Activated T-cell treated with anti-CD3 and anti-CD28 coated beads, Interleukin-2, amount 50 U/mL, for 4 hours (primary cell): ENCODE data around the gene QARS1. TPM values are rescaled to one million over a fixed set of nuclear protein-coding genes. Genes with fewer than 3 reads are reported as not detected.

Experiments
- ATAC-seq, 2 donors: fragments of 200-7000 bp; cut with Tn5 transposase; one replicate each; pipeline ENCODE4 v1.10.0; 2021
- DNase-seq: peaks from one replicate; pipeline ENCODE4 v3.0.0-alpha.2; 2020
- H3K27me3 Mint-ChIP-seq: one replicate; pipeline ENCODE4 v1.8.0; 2021; ENCODE audit warnings: low read depth, mixed read lengths
- H3K36me3 Mint-ChIP-seq: one replicate; pipeline ENCODE4 v1.8.0; 2022; ENCODE audit warnings: mixed read lengths; ENCODE audit not compliant: insufficient read depth
- H3K4me1 Mint-ChIP-seq: one replicate; pipeline ENCODE4 v1.8.0; 2021; ENCODE audit warnings: low read depth, mixed read lengths
- H3K4me3 Mint-ChIP-seq: one replicate; pipeline ENCODE4 v1.8.0; 2021; ENCODE audit warnings: mild to moderate bottlenecking, moderate library complexity, mixed read lengths
- H3K9me3 Mint-ChIP-seq: one replicate; pipeline ENCODE4 v1.8.0; 2021; ENCODE audit warnings: mixed read lengths
- total RNA-seq, 3 donors: library from RNA; stranded (reverse); gene quantifications; one replicate each; pipeline ENCODE4 v1.2.1, GENCODE V29; 2021

Gene QARS1
- 100 to 1,000 TPM; 216 to 228 (median 228) TPM for total RNA-seq

DNA sequence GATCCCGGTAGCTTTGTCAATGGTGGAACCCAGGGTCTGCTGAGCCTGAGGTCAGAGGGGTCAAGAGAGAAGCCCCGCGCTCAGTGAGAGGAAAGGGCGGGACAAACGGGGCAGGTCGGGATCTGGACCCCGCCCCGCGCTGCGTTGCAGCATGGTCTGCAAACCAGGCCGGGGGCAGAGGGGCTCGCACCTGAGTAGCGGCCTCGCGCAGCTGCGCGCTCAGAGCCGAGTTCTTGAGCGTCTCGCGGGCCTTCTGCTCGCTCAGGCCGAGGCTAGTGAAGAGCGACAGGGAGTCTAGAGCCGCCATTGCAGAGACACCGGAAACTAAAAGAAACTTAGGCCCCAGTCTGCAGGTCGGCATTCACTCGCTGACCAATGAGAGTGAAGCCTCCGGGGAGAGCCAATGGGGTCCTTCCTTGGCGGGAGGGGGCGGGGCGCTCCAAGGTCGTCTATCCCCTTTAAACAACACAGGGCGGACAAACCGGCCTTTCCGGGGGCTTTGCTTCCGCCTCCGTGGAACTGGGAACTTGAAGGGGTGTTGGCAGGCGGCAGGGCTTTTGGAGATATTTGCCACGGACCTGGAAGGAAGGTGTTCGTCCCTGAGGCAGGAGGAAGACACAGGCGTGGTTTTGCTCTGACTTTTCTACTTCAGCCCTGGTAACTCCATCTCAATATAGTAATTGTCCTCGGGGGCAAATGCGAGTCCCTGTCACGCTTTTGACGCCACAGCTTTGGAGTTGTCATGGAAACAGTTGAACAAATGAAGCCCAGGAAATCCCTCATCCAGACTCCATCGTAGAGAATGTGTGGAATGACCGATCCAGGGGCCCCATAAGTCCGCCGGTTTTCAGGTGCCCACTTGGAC lies at the start of gene QARS1:
QARS1 (minus strand) TSS at position 331 of the 865 bp plus-strand sequence; CDS start at position 307, 24 bp downstream.
- Mint-ChIP-seq H3K9me3 (no peaks in the 10 kb centered on the region), H3K27me3 (no peaks in the 10 kb centered on the region), H3K4me1 (peaks cover 29% of the 10 kb centered on the region), H3K4me3 (peak within 1 kb of the TSS; percentile 98), H3K36me3 (peaks cover 22% of the 10 kb centered on the region)
- peak; percentile 98 to 99 for ATAC-seq
- peak; percentile 79 for DNase-seq

DNA sequence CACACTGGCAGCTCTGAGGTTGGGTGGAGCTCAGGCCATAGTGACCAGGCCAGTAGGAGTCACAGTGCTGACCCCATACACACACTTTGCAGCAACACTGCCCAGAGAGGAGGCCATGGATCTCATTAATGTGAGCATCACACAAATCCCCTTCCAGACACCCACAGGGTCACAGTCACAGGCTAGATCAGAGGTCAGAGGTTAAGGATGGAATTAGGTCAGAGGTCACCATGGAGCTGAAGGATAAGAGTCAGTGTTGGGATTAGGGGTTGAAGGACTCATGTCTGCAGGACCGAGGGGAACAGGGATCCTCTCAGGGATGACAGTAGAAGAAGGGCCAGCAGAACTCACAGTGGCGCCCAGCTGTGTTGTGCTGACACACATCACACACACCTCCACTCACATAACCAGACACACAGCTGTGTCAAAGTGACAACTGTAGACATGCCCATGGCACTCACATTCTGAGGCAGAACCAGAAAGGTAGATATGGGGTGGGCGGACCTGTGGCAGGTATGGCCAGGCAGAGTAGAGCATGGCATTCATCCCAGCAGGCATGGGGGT lies 48.9 kb upstream of the QARS1 start:
- Mint-ChIP-seq H3K36me3 (no peaks in the 10 kb centered on the region), H3K4me3 (no peak overlapping the region), H3K27me3 (no peaks in the 10 kb centered on the region), H3K4me1 (no peaks in the 10 kb centered on the region), H3K9me3 (no peaks in the 10 kb centered on the region)
- ATAC-seq (no peak), DNase-seq (no peak)

DNA sequence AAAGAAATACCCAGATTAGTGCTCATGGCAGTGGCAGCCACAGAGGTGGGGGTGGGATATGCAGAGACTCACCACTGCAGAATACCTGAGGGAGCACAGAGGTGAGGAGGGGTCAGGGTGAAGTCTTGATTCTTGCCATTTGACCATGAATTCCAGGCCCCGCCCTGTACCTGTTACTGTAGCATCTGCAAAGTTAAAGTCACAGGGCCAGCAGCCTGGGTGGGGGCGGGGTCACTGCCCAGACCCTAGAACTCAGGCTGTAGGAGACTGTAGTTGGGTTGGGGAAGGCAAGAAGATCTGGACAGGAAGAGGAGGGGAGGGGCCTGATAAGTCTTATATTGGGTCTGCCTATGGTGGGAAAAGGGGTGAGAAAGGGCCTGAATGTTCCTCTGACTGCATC lies 47.1 kb upstream of the QARS1 start:
- Mint-ChIP-seq H3K36me3 (no peaks in the 10 kb centered on the region), H3K4me3 (no peak overlapping the region), H3K9me3 (no peaks in the 10 kb centered on the region), H3K27me3 (no peaks in the 10 kb centered on the region), H3K4me1 (no peaks in the 10 kb centered on the region)
- DNase-seq, result no peak
- ATAC-seq, result no peak

DNA sequence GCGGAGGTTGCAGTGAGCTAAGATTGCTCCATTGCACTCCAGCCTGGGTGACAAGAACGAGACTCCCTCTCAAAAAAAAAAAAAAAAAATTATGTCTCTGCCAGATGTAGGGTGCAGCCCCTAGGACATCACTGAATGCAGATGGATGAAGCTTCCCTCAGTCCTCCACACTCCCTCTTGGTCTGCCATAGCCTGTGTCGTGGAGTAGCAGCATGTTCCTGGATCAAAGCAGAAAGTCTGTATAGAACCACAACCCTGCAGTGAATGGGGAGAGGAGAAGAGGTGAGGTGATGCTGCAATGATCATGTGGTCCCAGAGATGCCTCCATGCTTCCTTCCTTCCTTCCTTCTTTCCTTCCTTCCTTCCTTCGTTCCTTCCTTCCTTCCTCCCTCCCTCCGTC lies 43.6 kb upstream of the QARS1 start:
- Mint-ChIP-seq H3K9me3 (no peaks in the 10 kb centered on the region), H3K4me3 (no peak overlapping the region), H3K27me3 (no peaks in the 10 kb centered on the region), H3K36me3 (no peaks in the 10 kb centered on the region), H3K4me1 (no peaks in the 10 kb centered on the region)
- no peak for ATAC-seq
- no peak for DNase-seq

DNA sequence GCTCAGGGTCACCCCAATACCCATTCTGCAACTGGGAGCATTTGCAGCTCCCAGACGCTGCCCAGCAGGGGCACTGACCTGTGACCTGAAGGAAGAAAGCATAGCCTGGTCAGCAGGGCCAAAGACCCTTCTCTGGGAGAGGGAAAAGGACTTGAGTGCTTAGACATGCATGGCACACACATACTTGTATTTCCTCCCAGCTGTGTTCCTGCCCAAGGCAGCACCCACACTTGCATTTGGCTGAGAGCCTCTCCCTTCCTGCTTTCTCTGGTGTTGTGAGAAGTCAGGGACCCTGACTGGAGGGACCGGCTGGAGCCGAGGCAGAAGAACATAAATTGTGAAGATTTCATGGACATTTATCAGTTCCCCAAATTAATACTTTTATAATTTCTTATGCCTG lies 35.5 kb upstream of the QARS1 start:
- no peaks in the 10 kb centered on the region for H3K9me3 Mint-ChIP-seq
- H3K4me1 Mint-ChIP-seq, result no peaks in the 10 kb centered on the region
- H3K4me3 Mint-ChIP-seq, result no peak overlapping the region
- ATAC-seq (no peak), DNase-seq (no peak)
- peaks cover 17% of the 10 kb centered on the region for H3K27me3 Mint-ChIP-seq
- no peaks in the 10 kb centered on the region for H3K36me3 Mint-ChIP-seq

DNA sequence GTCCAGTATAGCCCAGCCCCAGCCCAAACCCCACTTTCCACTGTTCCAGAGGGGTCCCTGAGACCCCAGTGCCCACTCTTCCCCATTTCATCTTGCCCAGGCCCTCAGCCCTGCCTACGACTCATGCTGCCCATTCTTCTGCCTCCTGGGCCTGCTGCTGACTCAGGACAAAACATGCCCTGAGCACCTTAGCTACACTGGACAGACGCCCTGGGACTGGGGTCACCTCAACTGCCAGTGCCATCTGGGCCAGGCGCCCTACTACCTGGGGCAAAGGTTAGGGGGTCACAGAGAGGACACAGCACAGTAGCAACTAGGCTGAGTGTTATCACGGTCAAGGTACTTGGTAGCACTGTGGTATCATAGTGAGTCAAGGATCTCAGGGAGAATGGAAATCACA lies 30.9 kb upstream of the QARS1 start:
- ATAC-seq (no peak), DNase-seq (no peak)
- peaks cover 37% of the 10 kb centered on the region for H3K27me3 Mint-ChIP-seq
- no peaks in the 10 kb centered on the region for H3K4me1 Mint-ChIP-seq
- no peaks in the 10 kb centered on the region for H3K36me3 Mint-ChIP-seq
- H3K4me3 Mint-ChIP-seq, result no peak overlapping the region
- H3K9me3 Mint-ChIP-seq, result no peaks in the 10 kb centered on the region

DNA sequence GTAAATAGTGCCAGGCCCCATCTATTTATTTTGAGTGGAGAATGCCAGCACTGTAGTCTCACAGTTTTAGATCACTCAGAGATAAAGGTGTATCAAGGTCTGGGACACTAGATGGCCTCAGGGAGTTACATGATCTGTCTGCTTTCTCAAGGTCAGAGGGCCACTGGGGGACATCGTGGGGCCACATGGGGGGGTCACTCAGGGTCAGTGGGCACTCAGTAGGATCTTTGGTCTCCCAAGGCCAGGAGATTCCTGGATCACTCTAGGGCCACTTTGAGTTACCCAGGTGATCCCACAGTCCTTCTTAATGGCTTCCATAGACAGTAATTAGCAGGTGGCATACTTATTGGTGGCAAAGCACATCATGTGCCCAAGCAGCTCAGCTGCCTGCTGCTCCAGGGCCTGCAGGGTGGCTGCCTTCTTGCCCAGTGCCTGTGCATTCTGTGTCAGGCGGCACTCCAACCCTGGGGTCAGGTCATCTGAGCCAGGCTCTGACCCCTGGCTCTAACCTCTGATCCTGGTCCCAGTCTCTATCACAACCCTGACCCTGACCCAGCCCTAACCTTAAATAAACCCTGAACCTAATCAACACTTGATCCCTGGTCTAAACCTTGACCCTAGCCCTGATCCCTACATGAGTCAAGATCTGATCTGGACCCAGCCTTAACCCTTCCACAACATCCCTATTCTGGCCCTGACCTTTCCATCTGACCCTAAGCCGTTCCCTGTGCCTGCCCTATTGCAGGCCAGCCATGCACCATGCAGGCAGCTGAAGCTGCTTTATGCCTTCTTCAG lies 30.1 kb upstream of the QARS1 start:
- DNase-seq (no peak), ATAC-seq (no peak)
- no peaks in the 10 kb centered on the region for H3K36me3 Mint-ChIP-seq
- H3K27me3 Mint-ChIP-seq, result peaks cover 35% of the 10 kb centered on the region
- H3K4me3 Mint-ChIP-seq, result no peak overlapping the region
- no peaks in the 10 kb centered on the region for H3K9me3 Mint-ChIP-seq
- H3K4me1 Mint-ChIP-seq, result no peaks in the 10 kb centered on the region

DNA sequence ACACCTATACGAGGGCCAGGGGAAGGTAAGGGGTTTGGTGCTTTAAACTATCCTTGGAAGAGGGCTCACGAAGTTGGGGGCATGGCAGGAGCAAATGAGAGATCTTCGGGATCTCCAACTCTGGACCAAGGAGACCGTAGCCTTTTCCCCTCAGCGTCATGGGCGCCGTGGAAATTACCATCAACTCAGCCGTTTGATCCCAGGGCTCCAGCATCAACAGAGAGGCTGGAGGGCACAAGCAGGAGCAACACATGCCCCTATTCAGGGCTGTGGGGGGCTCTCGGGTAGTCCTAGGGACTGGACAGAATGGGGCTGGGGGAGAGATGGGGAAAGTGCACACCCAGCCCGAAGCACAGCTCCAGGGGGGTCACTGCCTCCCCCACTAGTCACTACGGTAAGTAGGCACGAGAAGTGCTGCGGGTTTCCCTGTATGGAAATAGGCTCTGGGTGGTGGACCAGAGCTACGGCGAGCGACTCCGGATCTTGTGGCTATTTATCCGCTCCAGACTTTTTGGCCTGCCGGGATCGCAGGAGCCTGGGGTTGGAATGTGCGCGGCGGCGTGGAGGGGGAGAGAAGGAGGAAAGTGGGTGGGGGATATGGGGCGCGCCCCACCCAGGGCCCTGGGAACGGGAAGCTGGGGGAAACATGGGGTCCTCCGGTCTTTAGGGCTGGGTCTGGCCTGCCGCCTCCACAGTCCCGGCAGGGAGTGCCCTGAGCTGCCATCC lies 28.8 kb upstream of the QARS1 start:
- H3K9me3 Mint-ChIP-seq, result no peaks in the 10 kb centered on the region
- peaks cover 35% of the 10 kb centered on the region for H3K27me3 Mint-ChIP-seq
- ATAC-seq (no peak), DNase-seq (no peak)
- H3K4me1 Mint-ChIP-seq, result no peaks in the 10 kb centered on the region
- no peak overlapping the region for H3K4me3 Mint-ChIP-seq
- no peaks in the 10 kb centered on the region for H3K36me3 Mint-ChIP-seq

DNA sequence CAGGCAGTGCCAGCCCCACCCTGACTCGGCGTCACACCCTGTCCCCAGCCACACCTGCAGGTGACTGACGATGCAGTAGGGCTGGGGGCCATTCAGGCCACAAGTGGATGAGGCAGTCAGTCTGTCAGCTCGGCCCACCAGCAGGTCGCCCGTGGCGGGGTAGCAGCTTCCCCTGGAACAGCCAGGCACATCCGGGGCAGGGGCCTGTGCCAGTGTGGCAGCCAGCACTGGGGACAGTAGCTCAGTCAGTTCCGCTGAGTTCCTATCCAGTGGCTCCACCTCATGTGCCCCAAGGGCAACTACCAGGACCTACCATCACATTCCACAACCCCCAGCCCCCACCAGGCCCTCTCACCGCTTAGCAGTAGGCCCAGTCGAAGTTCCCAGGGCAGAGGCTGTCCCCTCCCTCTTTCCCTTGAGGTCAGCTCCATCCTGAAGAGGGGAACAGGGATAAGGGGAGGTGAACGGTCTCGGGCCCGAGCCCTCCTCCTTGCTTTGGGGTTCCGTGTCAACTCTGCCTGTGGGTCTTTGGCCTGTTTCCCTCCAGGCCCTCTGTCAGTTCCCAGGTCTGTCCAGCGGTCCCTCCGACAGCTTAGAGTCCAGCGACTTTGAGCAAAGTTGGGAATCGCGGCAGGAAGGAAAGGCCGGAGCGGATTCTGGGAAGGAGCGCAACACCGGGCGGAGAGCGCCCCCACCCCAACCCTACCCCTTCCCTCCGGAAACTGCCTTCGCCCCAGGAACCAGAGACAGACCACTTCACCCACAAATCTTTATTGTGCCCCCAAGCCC lies 28.1 kb upstream of the QARS1 start, which contains the start of gene LAMB2:
LAMB2 (minus strand) TSS at position 614 of the 789 bp plus-strand sequence; CDS start at position 431, 183 bp downstream.
- DNase-seq, result no peak
- ATAC-seq, result no peak
- Mint-ChIP-seq H3K27me3 (peaks cover 33% of the 10 kb centered on the region), H3K9me3 (no peaks in the 10 kb centered on the region), H3K4me3 (no peak within 1 kb of the TSS), H3K36me3 (no peaks in the 10 kb centered on the region), H3K4me1 (no peaks in the 10 kb centered on the region)

DNA sequence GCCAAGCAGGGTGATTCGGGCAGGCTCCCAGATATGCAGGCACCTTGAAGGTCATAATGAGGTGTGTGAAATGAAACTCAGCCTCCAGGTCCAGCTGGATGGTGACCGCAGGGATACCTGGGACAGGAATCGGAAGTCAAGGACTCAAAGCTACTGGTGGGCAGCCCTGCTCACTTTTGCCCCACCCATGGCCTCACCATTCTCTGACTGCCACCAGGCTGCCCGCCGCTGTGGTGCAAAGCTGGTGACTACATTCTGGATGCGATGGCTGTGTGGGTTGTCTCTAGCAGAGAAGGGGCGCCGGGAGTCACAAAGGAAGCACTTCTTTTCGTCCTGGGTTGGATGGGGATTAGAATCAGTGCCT lies 27.5 kb upstream of the QARS1 start:
- DNase-seq (no peak), ATAC-seq (no peak)
- Mint-ChIP-seq H3K4me1 (no peaks in the 10 kb centered on the region), H3K4me3 (no peak overlapping the region), H3K27me3 (peaks cover 31% of the 10 kb centered on the region), H3K36me3 (no peaks in the 10 kb centered on the region), H3K9me3 (no peaks in the 10 kb centered on the region)

DNA sequence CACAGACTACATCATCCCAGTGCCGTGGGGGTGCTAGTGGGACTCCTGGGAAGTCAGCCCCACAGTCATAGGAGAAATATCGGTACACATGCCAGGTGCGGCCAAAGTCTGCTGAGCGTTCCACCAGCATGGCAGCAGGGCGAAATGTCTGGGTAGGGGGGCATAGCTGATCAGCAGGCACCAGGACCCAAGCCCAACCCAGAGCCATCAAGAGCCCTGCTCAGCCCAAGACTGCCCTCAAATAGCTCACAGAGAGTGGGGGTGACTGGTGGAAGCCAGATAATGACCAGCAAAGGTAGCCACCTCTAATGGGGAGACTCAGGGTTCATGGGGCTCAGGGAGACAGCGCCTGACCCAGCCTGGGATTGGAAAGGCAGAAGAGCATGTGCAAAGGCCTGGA lies 27.0 kb upstream of the QARS1 start:
- H3K36me3 Mint-ChIP-seq, result no peaks in the 10 kb centered on the region
- no peak overlapping the region for H3K4me3 Mint-ChIP-seq
- H3K9me3 Mint-ChIP-seq, result no peaks in the 10 kb centered on the region
- no peaks in the 10 kb centered on the region for H3K4me1 Mint-ChIP-seq
- DNase-seq, result no peak
- ATAC-seq, result no peak
- peaks cover 31% of the 10 kb centered on the region for H3K27me3 Mint-ChIP-seq

DNA sequence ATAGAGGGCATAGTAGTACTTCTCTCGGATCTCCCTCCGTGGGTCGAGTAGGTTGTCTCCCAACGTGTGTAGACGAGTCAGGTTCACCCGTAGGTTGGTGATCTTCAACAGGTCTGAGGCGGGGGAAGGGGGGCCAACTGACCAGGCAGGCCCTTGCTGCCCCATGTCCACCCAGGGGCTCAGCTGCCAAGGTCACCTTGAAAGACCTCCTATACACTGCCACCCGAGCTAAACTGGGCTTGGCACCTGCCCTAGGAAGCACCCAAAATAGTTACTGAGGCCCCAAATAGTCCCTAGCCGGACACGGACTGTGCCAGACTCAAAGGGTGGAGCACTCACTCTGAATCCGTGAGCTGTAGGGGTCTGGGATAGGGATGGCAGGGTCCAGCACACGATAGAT lies 26.5 kb upstream of the QARS1 start:
- Mint-ChIP-seq H3K4me1 (no peaks in the 10 kb centered on the region), H3K36me3 (no peaks in the 10 kb centered on the region), H3K27me3 (peaks cover 26% of the 10 kb centered on the region)

DNA sequence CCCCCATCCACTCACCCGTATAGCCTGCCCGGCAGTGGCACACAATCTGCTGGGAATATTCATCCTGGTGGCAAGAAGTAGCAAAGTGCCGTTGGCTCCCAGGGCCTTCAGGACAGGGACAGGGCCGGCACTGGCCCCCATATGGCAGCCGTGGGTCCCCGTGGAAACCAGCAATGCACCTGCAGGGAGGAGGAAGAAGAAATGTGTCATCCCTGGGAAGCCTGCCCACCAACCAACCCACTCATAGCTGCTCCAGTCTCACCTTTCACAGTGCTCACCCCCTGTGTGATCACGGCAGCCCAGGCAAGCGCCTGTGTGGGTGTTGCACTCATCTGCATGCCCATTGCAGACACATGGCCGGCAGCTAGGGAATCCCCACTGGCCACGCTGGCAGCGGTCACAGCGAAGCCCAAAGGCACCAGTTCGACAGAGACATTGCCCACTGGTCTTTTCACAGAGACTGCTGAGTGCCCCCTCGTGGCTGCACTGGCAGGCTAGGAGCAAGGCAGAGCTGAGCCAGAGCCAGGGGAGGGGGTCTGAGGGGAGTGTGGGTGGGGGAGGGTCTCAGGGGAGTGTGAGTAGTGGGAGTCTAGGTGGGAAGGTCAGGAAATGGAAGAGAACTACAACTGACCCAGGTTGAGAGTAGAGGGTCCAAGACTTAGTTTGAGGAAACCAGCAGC lies 20.6 kb upstream of the QARS1 start:
- Mint-ChIP-seq H3K4me1 (peaks cover 7% of the 10 kb centered on the region), H3K27me3 (no peaks in the 10 kb centered on the region), H3K9me3 (no peaks in the 10 kb centered on the region), H3K4me3 (no peak overlapping the region), H3K36me3 (no peaks in the 10 kb centered on the region)
- ATAC-seq, result no peak
- DNase-seq, result no peak

More for the DNA sequence above, 26.5 kb upstream of the QARS1 start:
- DNase-seq (no peak), ATAC-seq (no peak)
- Mint-ChIP-seq H3K4me3 (no peak overlapping the region), H3K9me3 (no peaks in the 10 kb centered on the region)
